Liver (tissue), 9 donors: ENCODE measurements around the gene PSTK. TPM values are rescaled to one million over a fixed set of nuclear protein-coding genes. Genes with fewer than 3 reads are reported as not detected.

ENCODE experiments used
- DNase-seq: peaks from one replicate; pipeline ENCODE4 v3.0.0-alpha.2; 2017; ENCODE audit warnings: low spot score
- H3K27ac ChIP-seq, 2 donors: one replicate each; pipeline ENCODE4 v1.7.0; 2013; ENCODE audit warnings: inconsistent platforms in 2 of 2, low read length in 2 of 2, control low read depth in 1 of 2, low read depth in 1 of 2, mild to moderate bottlenecking in 1 of 2
- H3K27me3 ChIP-seq, 4 donors: one replicate each; pipeline versions ENCODE4 v1.6.1 to v1.7.0; 2013; ENCODE audit warnings: low read length in 3 of 4, inconsistent platforms in 1 of 4, mild to moderate bottlenecking in 1 of 4, moderate library complexity in 1 of 4; ENCODE audit not compliant: control insufficient read depth in 4 of 4, insufficient read depth in 4 of 4
- H3K36me3 ChIP-seq, 4 donors: one replicate each; pipeline versions ENCODE4 v1.6.1 to v1.7.0; 2013; ENCODE audit warnings: low read length in 3 of 4, mild to moderate bottlenecking in 3 of 4, low read depth in 1 of 4, moderate library complexity in 1 of 4; ENCODE audit not compliant: control insufficient read depth in 4 of 4, insufficient read depth in 3 of 4
- H3K4me1 ChIP-seq, 4 donors: one replicate each; pipeline versions ENCODE4 v1.6.1 to v1.7.0; 2013; ENCODE audit warnings: low read length in 3 of 4, mild to moderate bottlenecking in 3 of 4, moderate library complexity in 1 of 4; ENCODE audit not compliant: control insufficient read depth in 4 of 4, insufficient read depth in 4 of 4
- H3K4me3 ChIP-seq, 3 donors: one replicate each; pipeline versions ENCODE4 v1.6.1 to v1.7.0; 2013; ENCODE audit warnings: low read length in 3 of 3, control low read depth in 1 of 3, low read depth in 1 of 3, mild to moderate bottlenecking in 1 of 3
- H3K9ac ChIP-seq, 2 donors: one replicate each; pipeline ENCODE4 v1.7.0; 2013; ENCODE audit warnings: low read length in 2 of 2, mild to moderate bottlenecking in 2 of 2, moderate library complexity in 2 of 2, control low read depth in 1 of 2, low read depth in 1 of 2
- H3K9me3 ChIP-seq, 4 donors: one replicate each; pipeline versions ENCODE4 v1.6.1 to v1.7.0; 2013; ENCODE audit warnings: low read length in 3 of 4; ENCODE audit not compliant: control insufficient read depth in 4 of 4
- ATF3 ChIP-seq: IDR thresholded peaks from 2 replicates; pipeline ENCODE4 v1.6.1; 2016; ENCODE audit warnings: antibody characterized with exemption
- CTCF ChIP-seq: fragments of 150-350 bp; IDR thresholded peaks from 2 replicates; pipeline ENCODE4 v1.5.1; 2017; ENCODE audit warnings: improper control_type of control experiment, low read depth, low read length; ENCODE audit not compliant: missing input control
- EGR1 ChIP-seq, 2 donors: IDR thresholded peaks; 2 replicates each; pipeline ENCODE4 v1.6.1; 2016 to 2018; ENCODE audit warnings: antibody characterized with exemption in 2 of 2, low read depth in 2 of 2
- FOXA1 ChIP-seq: IDR thresholded peaks from 2 replicates; pipeline ENCODE4 v1.6.1; 2016; ENCODE audit warnings: antibody characterized with exemption
- FOXA2 ChIP-seq: IDR thresholded peaks from 2 replicates; pipeline ENCODE4 v1.6.1; 2016; ENCODE audit warnings: antibody characterized with exemption
- GABPA ChIP-seq, 2 donors: IDR thresholded peaks in 1 of 2; conservative IDR thresholded peaks in 1 of 2; 2 replicates each; pipeline ENCODE4 v1.6.1; 2016; ENCODE audit warnings: antibody characterized with exemption in 2 of 2, mild to moderate bottlenecking in 1 of 2, moderate library complexity in 1 of 2
- HNF4A ChIP-seq, 2 donors: conservative IDR thresholded peaks; 2 replicates each; pipeline ENCODE4 v1.6.1; 2016; ENCODE audit warnings: antibody characterized with exemption in 2 of 2, mild to moderate bottlenecking in 2 of 2
- HNF4G ChIP-seq: IDR thresholded peaks from 2 replicates; pipeline ENCODE4 v1.6.1; 2016; ENCODE audit warnings: antibody characterized with exemption
- JUND ChIP-seq, 2 donors: IDR thresholded peaks; 2 replicates each; pipeline ENCODE4 v1.6.1; 2016; ENCODE audit warnings: antibody characterized with exemption in 2 of 2
- MAX ChIP-seq: IDR thresholded peaks from 2 replicates; pipeline ENCODE4 v1.6.1; 2016; ENCODE audit warnings: antibody characterized with exemption
- NR2F2 ChIP-seq: IDR thresholded peaks from 2 replicates; pipeline ENCODE4 v1.6.1; 2016; ENCODE audit warnings: antibody characterized with exemption
- RAD21 ChIP-seq, 2 donors: IDR thresholded peaks; 2 replicates each; pipeline ENCODE4 v1.6.1; 2016; ENCODE audit warnings: antibody characterized with exemption in 2 of 2, mild to moderate bottlenecking in 2 of 2
- REST ChIP-seq: IDR thresholded peaks from 2 replicates; pipeline ENCODE4 v1.6.1; 2016; ENCODE audit warnings: antibody characterized with exemption, mild to moderate bottlenecking
- RXRA ChIP-seq, 2 donors: IDR thresholded peaks; 2 replicates each; pipeline ENCODE4 v1.6.1; 2017 to 2018; ENCODE audit warnings: antibody characterized with exemption in 2 of 2, mild to moderate bottlenecking in 1 of 2
- SP1 ChIP-seq: IDR thresholded peaks from 2 replicates; pipeline ENCODE4 v1.6.1; 2018; ENCODE audit warnings: antibody characterized with exemption, mild to moderate bottlenecking
- YY1 ChIP-seq: IDR thresholded peaks from 2 replicates; pipeline ENCODE4 v1.6.1; 2016; ENCODE audit warnings: antibody characterized with exemption, mild to moderate bottlenecking
- ZBTB33 ChIP-seq: IDR thresholded peaks from 2 replicates; pipeline ENCODE4 v1.6.1; 2016; ENCODE audit warnings: antibody characterized with exemption
- WGBS: extraction: QIAGEN DNeasy Blood & Tissue Kit; methylation state at CpG from one replicate; pipeline ENCODE4 v1.1.7; 2013; 5-methylcytosine and 5-hydroxymethylcytosine counted together
- polyA plus RNA-seq, 2 donors: library from polyadenylated mRNA; stranded (reverse) in 1 of 2; unstranded in 1 of 2; fragments of 200-250 nt in 1 of 2; fragments of >200 nt in 1 of 2; fragmentation: Nextera tagmentation in 1 of 2; extraction: Ambion mirVana in 1 of 2; gene quantifications; one replicate each; pipeline versions ENCODE4 v1.2.1 to v1.2.3, GENCODE V29; 2013 to 2015
- total RNA-seq, 2 donors: library from RNA; depleted of rRNA; stranded (reverse); fragments of >200 nt; gene quantifications; one replicate each; pipeline ENCODE4 v1.2.3, GENCODE V29; 2014
- donor health status: healthy.
- donor health status: healthy.
- donor health status: healthy.
- donor health status: healthy.
- donor health status: healthy.

The PSTK gene
- total and polyA plus RNA-seq, 4 donors, result 2.3 to 5.1 (median 3.5) TPM

GRCh38 chr10:123001370-123001769 lies 21.2 kb downstream of the PSTK start:
- H3K27ac ChIP-seq, result no peak overlapping the region
- peaks cover 10 to 29% (median 26%) of the 10 kb centered on the region in 4 donors for H3K4me1 ChIP-seq
- 97% methylated on average over 2 of the region's 2 CpGs for WGBS
- H3K9ac ChIP-seq, result no peak overlapping the region
- H3K9me3 ChIP-seq, result no peaks in the 10 kb centered on the region
- peaks cover 0 to 3% (median 2%) of the 10 kb centered on the region in 4 donors for H3K36me3 ChIP-seq
- no peak for DNase-seq
- TF ChIP-seq EGR1 (IDR thresholded peaks at IDR 0.05; ENCODE audit: low read depth in 2 of 2), result no peak
- TF ChIP-seq FOXA1, result no peak
- no peak for TF ChIP-seq GABPA (IDR thresholded peaks at IDR 0.05 in 1 of 2, conservative IDR thresholded peaks at IDR 0.05 in 1 of 2)
- no peak for TF ChIP-seq ATF3
- no peak for TF ChIP-seq MAX
- TF ChIP-seq ZBTB33, result no peak
- no peak for TF ChIP-seq JUND (IDR thresholded peaks at IDR 0.05)
- TF ChIP-seq REST, result no peak
- no peak for TF ChIP-seq HNF4A (conservative IDR thresholded peaks at IDR 0.05)
- TF ChIP-seq HNF4G, result no peak
- TF ChIP-seq CTCF, result no peak
- H3K4me3 ChIP-seq, result no peak overlapping the region
- no peaks in the 10 kb centered on the region for H3K27me3 ChIP-seq

GRCh38 chr10:123004298-123004697 lies 24.1 kb downstream of the PSTK start:
- H3K4me1 ChIP-seq, result peaks cover 12 to 31% (median 22%) of the 10 kb centered on the region in 4 donors
- DNase-seq, result no peak
- H3K27ac ChIP-seq, result no peak overlapping the region
- WGBS, result 53% methylated on average over 2 of the region's 2 CpGs
- H3K9me3 ChIP-seq, result no peaks in the 10 kb centered on the region
- no peak overlapping the region for H3K4me3 ChIP-seq
- H3K36me3 ChIP-seq, result no peaks in the 10 kb centered on the region
- no peak for TF ChIP-seq SP1
- no peak for TF ChIP-seq EGR1 (IDR thresholded peaks at IDR 0.05; ENCODE audit: low read depth in 2 of 2)
- TF ChIP-seq FOXA1, result no peak
- TF ChIP-seq RAD21 (IDR thresholded peaks at IDR 0.05), result no peak
- no peak for TF ChIP-seq NR2F2
- no peak for TF ChIP-seq HNF4G
- TF ChIP-seq MAX, result no peak
- no peak for TF ChIP-seq YY1
- TF ChIP-seq FOXA2, result no peak
- no peak for TF ChIP-seq GABPA (IDR thresholded peaks at IDR 0.05 in 1 of 2, conservative IDR thresholded peaks at IDR 0.05 in 1 of 2)
- TF ChIP-seq ZBTB33, result no peak
- TF ChIP-seq JUND (IDR thresholded peaks at IDR 0.05), result no peak
- TF ChIP-seq CTCF, result no peak
- TF ChIP-seq RXRA (IDR thresholded peaks at IDR 0.05), result no peak
- no peaks in the 10 kb centered on the region for H3K27me3 ChIP-seq
- H3K9ac ChIP-seq, result no peak overlapping the region
